ENCODE data around the gene NEDD4. TPM values are rescaled to one million over a fixed set of nuclear protein-coding genes. Genes with fewer than 3 reads are reported as not detected.

NEDD4 gene
- total RNA-seq, 4 donors from 2014 or later, result 16.1 to 55.3 (median 26.6) TPM

DNA sequence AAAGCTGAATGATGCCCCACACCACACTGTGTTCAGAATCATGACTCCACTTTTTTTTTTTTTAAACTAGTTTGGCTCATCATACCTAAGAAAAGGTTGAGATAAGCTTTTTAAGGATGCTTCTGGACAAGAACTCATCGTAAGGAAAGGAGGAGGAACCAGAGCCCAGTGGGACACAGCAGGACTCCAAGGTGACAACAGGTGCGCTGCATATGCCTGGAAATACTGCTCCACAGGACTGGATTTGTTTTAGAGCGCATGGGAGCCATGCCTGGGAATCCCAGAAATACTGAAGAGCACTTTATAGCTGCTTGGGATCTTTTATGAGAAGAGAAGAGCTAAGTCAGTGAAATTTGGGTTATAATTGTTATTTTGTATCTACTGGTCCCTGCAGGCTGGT, 93.4 kb downstream of the NEDD4 start:
- 88% methylated on average over 3 of the region's 3 CpGs for WGBS
- no peaks in the 10 kb centered on the region for H3K27me3 ChIP-seq
- no peaks in the 10 kb centered on the region for H3K36me3 ChIP-seq
- no peaks in the 10 kb centered on the region for H3K4me1 ChIP-seq
- no peak for TF ChIP-seq POLR2A (IDR thresholded peaks at IDR 0.05)
- no peak for TF ChIP-seq EP300 (IDR thresholded peaks at IDR 0.05)
- TF ChIP-seq POLR2AphosphoS5 (IDR thresholded peaks at IDR 0.05), result no peak
- TF ChIP-seq, protein P1, sequence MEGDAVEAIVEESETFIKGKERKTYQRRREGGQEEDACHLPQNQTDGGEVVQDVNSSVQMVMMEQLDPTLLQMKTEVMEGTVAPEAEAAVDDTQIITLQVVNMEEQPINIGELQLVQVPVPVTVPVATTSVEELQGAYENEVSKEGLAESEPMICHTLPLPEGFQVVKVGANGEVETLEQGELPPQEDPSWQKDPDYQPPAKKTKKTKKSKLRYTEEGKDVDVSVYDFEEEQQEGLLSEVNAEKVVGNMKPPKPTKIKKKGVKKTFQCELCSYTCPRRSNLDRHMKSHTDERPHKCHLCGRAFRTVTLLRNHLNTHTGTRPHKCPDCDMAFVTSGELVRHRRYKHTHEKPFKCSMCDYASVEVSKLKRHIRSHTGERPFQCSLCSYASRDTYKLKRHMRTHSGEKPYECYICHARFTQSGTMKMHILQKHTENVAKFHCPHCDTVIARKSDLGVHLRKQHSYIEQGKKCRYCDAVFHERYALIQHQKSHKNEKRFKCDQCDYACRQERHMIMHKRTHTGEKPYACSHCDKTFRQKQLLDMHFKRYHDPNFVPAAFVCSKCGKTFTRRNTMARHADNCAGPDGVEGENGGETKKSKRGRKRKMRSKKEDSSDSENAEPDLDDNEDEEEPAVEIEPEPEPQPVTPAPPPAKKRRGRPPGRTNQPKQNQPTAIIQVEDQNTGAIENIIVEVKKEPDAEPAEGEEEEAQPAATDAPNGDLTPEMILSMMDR (IDR thresholded peaks at IDR 0.05), result no peak
- no peak for DNase-seq (ENCODE audit: low spot score in 2 of 2)
- H3K27ac ChIP-seq, result no peak overlapping the region
- H3K9me3 ChIP-seq, result no peaks in the 10 kb centered on the region
- no peak overlapping the region for H3K4me3 ChIP-seq

DNA sequence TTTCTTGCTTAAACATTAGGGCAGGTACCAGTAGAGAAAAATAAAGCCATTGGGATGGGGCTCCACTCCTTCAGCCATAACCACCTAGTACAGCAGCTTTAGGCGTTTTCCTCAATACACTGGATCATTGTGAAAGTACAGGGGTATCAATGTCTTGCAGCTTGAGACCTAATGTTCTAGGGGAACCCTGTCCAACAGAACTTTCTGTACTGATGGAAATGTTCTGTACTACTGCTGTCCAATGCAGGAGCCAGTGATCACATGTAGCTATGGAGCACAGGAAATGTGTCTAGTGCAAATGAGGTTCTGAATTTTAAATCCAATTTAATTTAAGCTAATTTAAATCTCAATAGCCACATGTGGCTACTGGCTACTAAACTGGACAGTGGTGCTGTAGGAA, 93.9 kb downstream of the NEDD4 start:
- no peaks in the 10 kb centered on the region for H3K9me3 ChIP-seq
- no peak overlapping the region for H3K4me3 ChIP-seq
- DNase-seq (ENCODE audit: low spot score in 2 of 2), result no peak
- H3K36me3 ChIP-seq, result no peaks in the 10 kb centered on the region
- 77% methylated on average over 1 of the region's 1 CpG for WGBS
- no peak overlapping the region for H3K27ac ChIP-seq
- TF ChIP-seq EP300 (IDR thresholded peaks at IDR 0.05) (no peak), POLR2A (IDR thresholded peaks at IDR 0.05) (no peak), POLR2AphosphoS5 (IDR thresholded peaks at IDR 0.05) (no peak)
- TF ChIP-seq, protein P1 (IDR thresholded peaks at IDR 0.05), result no peak
- H3K27me3 ChIP-seq, result no peaks in the 10 kb centered on the region
- no peaks in the 10 kb centered on the region for H3K4me1 ChIP-seq

DNA sequence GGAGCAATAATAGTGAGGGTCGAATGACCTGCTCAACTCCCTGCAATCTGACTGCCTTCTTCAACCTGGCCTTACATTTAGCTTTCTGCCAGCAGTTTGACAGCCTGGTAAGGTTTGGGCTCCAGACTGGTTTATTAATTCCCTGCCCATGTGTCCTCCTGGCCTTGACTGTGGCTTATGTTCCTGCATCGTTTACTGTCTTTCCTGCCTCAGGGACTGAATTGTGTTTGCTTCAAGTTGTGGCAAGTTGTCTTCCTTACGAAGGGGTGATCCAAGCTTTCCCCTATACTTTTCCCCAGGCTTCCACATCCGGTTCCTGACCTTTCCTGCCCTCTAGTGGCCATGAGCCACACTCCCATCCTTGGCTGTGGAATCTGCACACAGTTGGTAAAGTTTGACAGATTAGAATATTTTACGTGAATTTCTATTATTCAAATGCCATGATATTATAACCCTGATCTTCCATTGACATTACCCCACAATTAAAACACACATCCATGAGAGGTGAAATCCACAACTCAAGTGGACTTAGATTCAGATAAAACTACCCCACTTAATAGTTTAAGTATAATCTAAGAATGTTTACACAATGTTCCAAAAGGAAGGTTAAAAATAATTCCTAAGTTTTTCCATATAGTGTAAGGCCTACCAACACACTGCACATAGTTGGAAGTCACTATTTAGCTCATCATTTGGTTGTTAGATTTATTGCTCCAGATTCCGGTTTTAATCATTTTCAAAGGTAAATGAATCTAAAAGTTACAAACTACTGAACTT, 95.7 kb downstream of the NEDD4 start:
- Histone ChIP-seq H3K4me3 (no peak overlapping the region), H3K4me1 (no peaks in the 10 kb centered on the region), H3K27ac (peak overlapping the region; percentile 13), H3K36me3 (no peaks in the 10 kb centered on the region), H3K27me3 (no peaks in the 10 kb centered on the region), H3K9me3 (no peaks in the 10 kb centered on the region)
- DNase-seq (ENCODE audit: low spot score in 2 of 2), result no peak
- 31% methylated on average over 6 of the region's 6 CpGs for WGBS
- TF ChIP-seq POLR2AphosphoS5 (IDR thresholded peaks at IDR 0.05) (no peak), POLR2A (IDR thresholded peaks at IDR 0.05) (no peak), EP300 (IDR thresholded peaks at IDR 0.05) (no peak)
- TF ChIP-seq, protein P1 (IDR thresholded peaks at IDR 0.05), result peak; percentile 49 to 71

DNA sequence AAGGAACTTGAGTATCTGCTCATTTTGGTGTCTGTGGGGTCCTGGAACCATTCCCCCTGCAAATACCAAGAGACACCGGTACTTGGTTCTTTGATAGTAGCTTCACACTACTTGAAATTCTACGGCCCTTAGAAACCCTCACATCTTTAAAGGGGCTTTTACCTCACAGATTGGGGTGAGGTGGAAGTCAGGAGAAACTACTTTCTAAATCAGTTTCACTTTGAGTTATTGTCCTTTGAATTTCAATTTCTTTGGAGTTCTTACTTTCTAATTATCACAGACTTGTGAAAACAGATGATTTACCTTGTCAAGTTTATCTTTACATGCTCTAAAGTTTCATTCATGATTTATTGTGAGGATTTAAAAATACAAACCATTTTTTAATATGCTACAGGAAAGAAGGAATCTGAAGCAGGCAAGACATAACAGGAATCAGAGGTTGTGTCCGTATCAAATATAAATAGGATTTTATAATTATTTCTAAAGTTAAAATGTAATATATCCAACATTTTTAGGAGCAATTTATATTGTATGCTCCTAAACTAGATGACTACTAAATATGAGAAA, 98.9 kb downstream of the NEDD4 start:
- TF ChIP-seq POLR2AphosphoS5 (IDR thresholded peaks at IDR 0.05) (no peak), POLR2A (IDR thresholded peaks at IDR 0.05) (no peak), EP300 (IDR thresholded peaks at IDR 0.05) (no peak)
- TF ChIP-seq, protein P1 (IDR thresholded peaks at IDR 0.05), result no peak
- H3K4me3 ChIP-seq, result no peak overlapping the region

DNA sequence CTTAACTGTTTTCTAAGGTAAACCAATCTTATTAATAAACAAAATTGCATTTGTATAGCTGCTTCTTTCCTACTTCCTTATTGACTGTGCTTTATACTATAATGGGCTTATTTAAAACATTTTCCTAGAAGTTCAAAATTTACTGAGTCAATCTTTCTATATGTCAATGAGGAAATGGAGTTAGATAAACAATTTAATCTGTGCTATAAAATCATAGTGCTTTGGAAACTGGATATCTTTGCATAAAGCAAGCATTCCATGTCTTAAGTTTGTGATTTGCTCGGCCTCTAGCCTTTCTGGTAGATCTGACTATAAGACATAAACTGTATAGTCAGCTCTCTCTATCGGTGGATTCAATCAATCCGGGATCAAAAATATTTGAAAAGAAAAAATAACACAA, 99.6 kb downstream of the NEDD4 start:
- TF ChIP-seq, protein P1 (IDR thresholded peaks at IDR 0.05), result no peak
- no peak for TF ChIP-seq POLR2AphosphoS5 (IDR thresholded peaks at IDR 0.05)
- no peak for TF ChIP-seq POLR2A (IDR thresholded peaks at IDR 0.05)
- no peak for TF ChIP-seq EP300 (IDR thresholded peaks at IDR 0.05)
- no peaks in the 10 kb centered on the region for H3K4me1 ChIP-seq
- H3K4me3 ChIP-seq, result no peak overlapping the region
- 86% methylated on average over 3 of the region's 3 CpGs for whole genome bisulfite sequencing
- no peak overlapping the region for H3K27ac ChIP-seq
- DNase-seq (ENCODE audit: low spot score in 2 of 2), result no peak
- H3K27me3 ChIP-seq, result no peaks in the 10 kb centered on the region
- no peaks in the 10 kb centered on the region for H3K36me3 ChIP-seq
- peaks cover under 1% of the 10 kb centered on the region for H3K9me3 ChIP-seq

More for the DNA sequence above, 98.9 kb downstream of the NEDD4 start:
- no peaks in the 10 kb centered on the region for H3K36me3 ChIP-seq
- H3K27me3 ChIP-seq, result no peaks in the 10 kb centered on the region
- 82% methylated on average over 3 of the region's 3 CpGs for WGBS
- no peaks in the 10 kb centered on the region for H3K4me1 ChIP-seq
- no peak overlapping the region for H3K27ac ChIP-seq
- H3K9me3 ChIP-seq, result no peaks in the 10 kb centered on the region
- no peak for DNase-seq (ENCODE audit: low spot score in 2 of 2)
